GM12878 (cell line): ENCODE measurements around the gene HPGD. TPM values are rescaled to one million over a fixed set of nuclear protein-coding genes. Genes with fewer than 3 reads are reported as not detected.

Experiments used
- ATAC-seq: fragments of 200-7000 bp; cut with Tn5 transposase; 3 replicates; pipeline ENCODE4 v1.9.1; 2020; ENCODE audit warnings: mild to moderate bottlenecking, moderate library complexity
- BruUV-seq: library from RNA; stranded (reverse); fragments of 400-500 nt; replicated peaks from 2 replicates; lab custom pipeline; 2021; lab: Mats Ljungman, UMichigan
- CTCF ChIA-PET: fragments of 300-600 bp; sonication (Branson Sonifier 250); formaldehyde crosslinking; extraction: SDS; loops from one replicate; lab custom pipeline; 2021; ENCODE audit warnings: inconsistent platforms; lab: Yijun Ruan, JAX
- POLR2A ChIA-PET: fragments of 350-600 bp; formaldehyde crosslinking; extraction: SDS; loops from one replicate; lab custom pipeline; 2021; ENCODE audit warnings: inconsistent platforms; lab: Charles Lee
- RAD21 ChIA-PET: fragments of 300-600 bp; sonication (Branson Sonifier 250); formaldehyde crosslinking; loops from one replicate; lab custom pipeline; 2023; ENCODE audit warnings: antibody characterized with exemption; ENCODE audit not compliant: unreplicated experiment; lab: Charles Lee
- SMC1A ChIA-PET: fragments of 300-600 bp; sonication (Branson Sonifier 250); formaldehyde crosslinking; loops from one replicate; lab custom pipeline; 2023; ENCODE audit not compliant: unreplicated experiment, uncharacterized antibody; lab: Charles Lee
- DNase-seq: peaks from one replicate; pipeline ENCODE4 v3.0.0-alpha.2; 2011; ENCODE audit warnings: low read depth, low spot score
- FAIRE-seq: peaks from 3 replicates; lab custom pipeline; 2011; peaks lifted over from hg19 to GRCh38; lab: Jason Lieb, UNC
- H2AFZ ChIP-seq: 2 replicates; pipeline ENCODE4 v1.6.0; 2011; ENCODE audit warnings: low read depth, low read length, control low read depth; ENCODE audit not compliant: control insufficient read depth
- H3K27ac ChIP-seq: 2 replicates; pipeline ENCODE4 v1.5.1; 2011; ENCODE audit warnings: control low read depth; ENCODE audit not compliant: control insufficient read depth, insufficient read depth
- H3K27me3 ChIP-seq, 2 experiments: replicated peaks in 1 of 2; 2 replicates each; pipeline versions ENCODE4 v1.6.0 to v1.6.1; 2011; ENCODE audit warnings: low read length in 1 of 2; ENCODE audit not compliant: control insufficient read depth in 2 of 2, insufficient read depth in 2 of 2
- H3K36me3 ChIP-seq, 2 experiments: 2 replicates each; pipeline ENCODE4 v1.5.1; 2011; ENCODE audit warnings: low read length in 1 of 2; ENCODE audit not compliant: control insufficient read depth in 2 of 2, insufficient read depth in 2 of 2
- H3K4me1 ChIP-seq: 2 replicates; pipeline ENCODE4 v1.6.1; 2011; ENCODE audit warnings: mild to moderate bottlenecking, low read length, moderate library complexity, mixed read lengths; ENCODE audit not compliant: control insufficient read depth, insufficient read depth
- H3K4me2 ChIP-seq: 2 replicates; pipeline ENCODE4 v1.6.0; 2011; ENCODE audit warnings: control low read depth; ENCODE audit not compliant: control insufficient read depth, insufficient read depth
- H3K4me3 ChIP-seq: fragments of 200-600 bp; sonication (generic); 2 replicates; pipeline ENCODE4 v1.5.1; 2016
- H3K79me2 ChIP-seq: 2 replicates; pipeline ENCODE4 v1.6.0; 2011; ENCODE audit warnings: low read length; ENCODE audit not compliant: control insufficient read depth, insufficient read depth
- H3K9ac ChIP-seq: 2 replicates; pipeline ENCODE4 v1.8.0; 2011; ENCODE audit warnings: low read length, control low read depth, mixed read lengths; ENCODE audit not compliant: control insufficient read depth, insufficient read depth
- H3K9me3 ChIP-seq: replicated peaks from 3 replicates; pipeline ENCODE4 v1.5.1; 2011; ENCODE audit warnings: mild to moderate bottlenecking, low read length; ENCODE audit not compliant: control insufficient read depth, insufficient read depth
- H4K20me1 ChIP-seq: 2 replicates; pipeline ENCODE4 v1.6.0; 2011; ENCODE audit not compliant: control insufficient read depth, insufficient read depth
- MEF2A ChIP-seq: IDR thresholded peaks from 2 replicates; pipeline ENCODE4 v1.6.1; 2011; ENCODE audit warnings: low read depth, mild to moderate bottlenecking, low read length, moderate library complexity; ENCODE audit not compliant: insufficient read depth
- MYC ChIP-seq: IDR thresholded peaks from 2 replicates; pipeline ENCODE4 v1.6.1; 2011; ENCODE audit warnings: mild to moderate bottlenecking, low read length, moderate library complexity, inconsistent platforms; ENCODE audit not compliant: insufficient read depth, insufficient replicate concordance, insufficient read length, severe bottlenecking
- NFYA ChIP-seq: IDR thresholded peaks from 2 replicates; pipeline ENCODE4 v1.6.1; 2011; ENCODE audit warnings: low read depth, mild to moderate bottlenecking, low read length, improper control_type of control experiment, borderline replicate concordance
- NFYB ChIP-seq: IDR thresholded peaks from 2 replicates; pipeline ENCODE4 v1.6.1; 2011; ENCODE audit warnings: low read depth, mild to moderate bottlenecking, low read length, improper control_type of control experiment, moderate library complexity; ENCODE audit not compliant: insufficient read depth
- RCOR1 ChIP-seq: conservative IDR thresholded peaks from 2 replicates; pipeline ENCODE4 v1.6.1; 2012; ENCODE audit warnings: low read depth, low read length, improper control_type of control experiment
- RUNX3 ChIP-seq: IDR thresholded peaks from 2 replicates; pipeline ENCODE4 v1.6.1; 2012; ENCODE audit warnings: low read length, inconsistent platforms
- SMC3 ChIP-seq: IDR thresholded peaks from 2 replicates; pipeline ENCODE4 v1.6.1; 2011; ENCODE audit warnings: low read length, improper control_type of control experiment, borderline replicate concordance
- SPI1 ChIP-seq: IDR thresholded peaks from 2 replicates; pipeline ENCODE4 v1.6.1; 2011; ENCODE audit warnings: low read depth, mild to moderate bottlenecking, low read length, moderate library complexity, borderline replicate concordance; ENCODE audit not compliant: insufficient read depth
- STAT1 ChIP-seq: fragments of 450-650 bp; conservative IDR thresholded peaks from 2 replicates; pipeline ENCODE4 v1.6.1; 2014; ENCODE audit warnings: antibody characterized with exemption, mild to moderate bottlenecking
- STAT3 ChIP-seq: IDR thresholded peaks from 2 replicates; pipeline ENCODE4 v1.6.1; 2011; ENCODE audit warnings: low read depth, low read length, improper control_type of control experiment
- ZBED1 ChIP-seq: IDR thresholded peaks from 2 replicates; pipeline ENCODE4 v1.6.1; 2016; ENCODE audit warnings: borderline replicate concordance
- ZZZ3 ChIP-seq: IDR thresholded peaks from 2 replicates; pipeline ENCODE4 v1.6.1; 2011; ENCODE audit warnings: low read depth; ENCODE audit not compliant: control insufficient read depth, insufficient read length
- WGBS: methylation state at CpG from one replicate; pipeline ENCODE4 v1.1.6; 2016; ENCODE audit warnings: low lambda C conversion rate; ENCODE audit not compliant: insufficient replicate concordance, insufficient coverage; ENCODE audit errors: missing lambda C conversion rate; 5-methylcytosine and 5-hydroxymethylcytosine counted together
- in situ Hi-C: fragments of 300-500 bp; cut with MboI; formaldehyde crosslinking; loops from 9 replicates; pipeline ENCODE4 v1.14.3; 2018; ENCODE audit warnings: mixed read lengths
- intact Hi-C: fragments of 100-400 bp; cut with micrococcal nuclease; formaldehyde crosslinking; loops from one replicate; pipeline ENCODE4 v1.14.2; 2022; ENCODE audit not compliant: unreplicated experiment
- polyA plus RNA-seq, 11 experiments: library from polyadenylated mRNA; depleted of rRNA in 4 of 11; unstranded in 6 of 11; stranded (reverse) in 5 of 11; fragments of >200 nt; fragmentation: Nextera tagmentation in 4 of 11; fragmentation: Illumina TruSeq in 1 of 11; extraction: Ambion mirVana in 4 of 11; extraction: Trizol in 1 of 11; gene quantifications; 1 replicate in 1 of 11; 2 replicates in 10 of 11; pipeline versions ENCODE4 v1.2.1 to v1.2.3, GENCODE V29; 2011 to 2016; ENCODE audit warnings: inconsistent platforms in 2 of 11, missing spikeins in 2 of 11, low read depth in 1 of 11
- total RNA-seq, 4 experiments: library from RNA; depleted of rRNA in 3 of 4; stranded (reverse); fragments of >200 nt in 3 of 4; fragmentation: Illumina TruSeq in 1 of 4; extraction: Trizol in 1 of 4; gene quantifications; 2 replicates each; pipeline versions ENCODE4 v1.2.1 to v1.2.3, GENCODE V29; 2013 to 2021
- TF ChIP-seq, protein P1 (sequence below): fragments of 450-650 bp; formaldehyde crosslinking; IDR thresholded peaks from 2 replicates; pipeline ENCODE4 v1.4.0; 2020; ENCODE audit warnings: mild to moderate bottlenecking, moderate library complexity

Gene HPGD
- total and polyA plus RNA-seq, 10 of the 15 experiments (the other 5 are each of a cell fraction or from before 2014, with no cell fraction given), result 0.07 to 0.41 (median 0.24) TPM; not detected in 7

DNA sequence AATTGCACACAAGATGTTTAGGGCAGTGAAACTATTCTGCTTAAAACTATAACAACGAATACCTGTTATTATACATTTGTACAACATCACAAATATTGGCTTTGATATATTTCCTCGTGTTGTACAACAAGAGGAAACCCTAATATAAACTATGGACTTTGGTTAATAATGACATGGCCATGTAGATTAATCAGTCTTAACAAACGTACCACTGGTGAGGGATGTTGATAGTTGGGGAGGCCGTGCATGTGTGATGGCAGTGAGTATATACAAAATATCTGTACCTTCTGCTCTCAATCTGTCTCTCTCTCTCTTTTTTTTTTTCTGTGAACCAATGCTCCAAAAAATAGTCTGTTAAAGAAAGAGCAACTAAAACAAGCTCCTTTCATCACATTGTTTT is 22.2 kb upstream of the HPGD start:
- H3K9me3 ChIP-seq, result no peaks in the 10 kb centered on the region
- CTCF ChIA-PET, result no interaction called here
- no peaks in the 10 kb centered on the region for H3K27me3 ChIP-seq
- RAD21 ChIA-PET, result no interaction called here
- no peak for ATAC-seq
- no peak for DNase-seq
- H4K20me1 ChIP-seq, result no peaks in the 10 kb centered on the region
- H3K27ac ChIP-seq, result no peak overlapping the region
- in situ Hi-C loops, result no loop called here
- no peak overlapping the region for H2AFZ ChIP-seq
- H3K9ac ChIP-seq, result no peak overlapping the region
- no peaks in the 10 kb centered on the region for H3K36me3 ChIP-seq
- no peak overlapping the region for H3K4me2 ChIP-seq
- H3K79me2 ChIP-seq, result no peaks in the 10 kb centered on the region
- intact Hi-C loops, result no loop called here
- H3K4me3 ChIP-seq, result no peak overlapping the region
- BruUV-seq, result no TSS peak
- TF ChIP-seq ZZZ3 (no peak), ZBED1 (no peak), MYC (no peak), MEF2A (no peak), NFYB (no peak), RCOR1 (no peak), NFYA (no peak), SMC3 (no peak), STAT1 (no peak), STAT3 (no peak), RUNX3 (no peak), SPI1 (no peak)
- TF ChIP-seq, protein P1, sequence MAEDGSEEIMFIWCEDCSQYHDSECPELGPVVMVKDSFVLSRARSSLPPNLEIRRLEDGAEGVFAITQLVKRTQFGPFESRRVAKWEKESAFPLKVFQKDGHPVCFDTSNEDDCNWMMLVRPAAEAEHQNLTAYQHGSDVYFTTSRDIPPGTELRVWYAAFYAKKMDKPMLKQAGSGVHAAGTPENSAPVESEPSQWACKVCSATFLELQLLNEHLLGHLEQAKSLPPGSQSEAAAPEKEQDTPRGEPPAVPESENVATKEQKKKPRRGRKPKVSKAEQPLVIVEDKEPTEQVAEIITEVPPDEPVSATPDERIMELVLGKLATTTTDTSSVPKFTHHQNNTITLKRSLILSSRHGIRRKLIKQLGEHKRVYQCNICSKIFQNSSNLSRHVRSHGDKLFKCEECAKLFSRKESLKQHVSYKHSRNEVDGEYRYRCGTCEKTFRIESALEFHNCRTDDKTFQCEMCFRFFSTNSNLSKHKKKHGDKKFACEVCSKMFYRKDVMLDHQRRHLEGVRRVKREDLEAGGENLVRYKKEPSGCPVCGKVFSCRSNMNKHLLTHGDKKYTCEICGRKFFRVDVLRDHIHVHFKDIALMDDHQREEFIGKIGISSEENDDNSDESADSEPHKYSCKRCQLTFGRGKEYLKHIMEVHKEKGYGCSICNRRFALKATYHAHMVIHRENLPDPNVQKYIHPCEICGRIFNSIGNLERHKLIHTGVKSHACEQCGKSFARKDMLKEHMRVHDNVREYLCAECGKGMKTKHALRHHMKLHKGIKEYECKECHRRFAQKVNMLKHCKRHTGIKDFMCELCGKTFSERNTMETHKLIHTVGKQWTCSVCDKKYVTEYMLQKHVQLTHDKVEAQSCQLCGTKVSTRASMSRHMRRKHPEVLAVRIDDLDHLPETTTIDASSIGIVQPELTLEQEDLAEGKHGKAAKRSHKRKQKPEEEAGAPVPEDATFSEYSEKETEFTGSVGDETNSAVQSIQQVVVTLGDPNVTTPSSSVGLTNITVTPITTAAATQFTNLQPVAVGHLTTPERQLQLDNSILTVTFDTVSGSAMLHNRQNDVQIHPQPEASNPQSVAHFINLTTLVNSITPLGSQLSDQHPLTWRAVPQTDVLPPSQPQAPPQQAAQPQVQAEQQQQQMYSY, result no peak
- no peak for FAIRE-seq
- WGBS, result 30% methylated on average over 4 of the region's 4 CpGs
- SMC1A ChIA-PET, result interaction anchor here (1.2 kb wide), 1 partner anchor 10 kb away, joined by 3 read pairs; no protein-coding TSS in a partner anchor
- H3K4me1 ChIP-seq, result no peaks in the 10 kb centered on the region
- POLR2A ChIA-PET, result no interaction called here
